ENCODE data around the gene TMC4. TPM values are rescaled to one million over a fixed set of nuclear protein-coding genes. Genes with fewer than 3 reads are reported as not detected.
"Not testable (repeated sequence)": the region's sequence is repeated elsewhere in the genome, so short reads cannot be mapped to it uniquely, and the experiment has no call there.

Gene TMC4
- total RNA-seq, 1 donor, result not detected

GRCh38 chr19:54211235-54211634 is 38.3 kb upstream of the TMC4 start:
- DNase-seq (ENCODE audit: low read depth), result no peak
- H3K4me3 ChIP-seq (ENCODE audit: low read depth, low read length), result peak overlapping the region; percentile 23
- TF ChIP-seq, protein P1, sequence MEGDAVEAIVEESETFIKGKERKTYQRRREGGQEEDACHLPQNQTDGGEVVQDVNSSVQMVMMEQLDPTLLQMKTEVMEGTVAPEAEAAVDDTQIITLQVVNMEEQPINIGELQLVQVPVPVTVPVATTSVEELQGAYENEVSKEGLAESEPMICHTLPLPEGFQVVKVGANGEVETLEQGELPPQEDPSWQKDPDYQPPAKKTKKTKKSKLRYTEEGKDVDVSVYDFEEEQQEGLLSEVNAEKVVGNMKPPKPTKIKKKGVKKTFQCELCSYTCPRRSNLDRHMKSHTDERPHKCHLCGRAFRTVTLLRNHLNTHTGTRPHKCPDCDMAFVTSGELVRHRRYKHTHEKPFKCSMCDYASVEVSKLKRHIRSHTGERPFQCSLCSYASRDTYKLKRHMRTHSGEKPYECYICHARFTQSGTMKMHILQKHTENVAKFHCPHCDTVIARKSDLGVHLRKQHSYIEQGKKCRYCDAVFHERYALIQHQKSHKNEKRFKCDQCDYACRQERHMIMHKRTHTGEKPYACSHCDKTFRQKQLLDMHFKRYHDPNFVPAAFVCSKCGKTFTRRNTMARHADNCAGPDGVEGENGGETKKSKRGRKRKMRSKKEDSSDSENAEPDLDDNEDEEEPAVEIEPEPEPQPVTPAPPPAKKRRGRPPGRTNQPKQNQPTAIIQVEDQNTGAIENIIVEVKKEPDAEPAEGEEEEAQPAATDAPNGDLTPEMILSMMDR (IDR thresholded peaks at IDR 0.05; ENCODE audit: insufficient read depth, low read depth, low read length), result no peak

DNA sequence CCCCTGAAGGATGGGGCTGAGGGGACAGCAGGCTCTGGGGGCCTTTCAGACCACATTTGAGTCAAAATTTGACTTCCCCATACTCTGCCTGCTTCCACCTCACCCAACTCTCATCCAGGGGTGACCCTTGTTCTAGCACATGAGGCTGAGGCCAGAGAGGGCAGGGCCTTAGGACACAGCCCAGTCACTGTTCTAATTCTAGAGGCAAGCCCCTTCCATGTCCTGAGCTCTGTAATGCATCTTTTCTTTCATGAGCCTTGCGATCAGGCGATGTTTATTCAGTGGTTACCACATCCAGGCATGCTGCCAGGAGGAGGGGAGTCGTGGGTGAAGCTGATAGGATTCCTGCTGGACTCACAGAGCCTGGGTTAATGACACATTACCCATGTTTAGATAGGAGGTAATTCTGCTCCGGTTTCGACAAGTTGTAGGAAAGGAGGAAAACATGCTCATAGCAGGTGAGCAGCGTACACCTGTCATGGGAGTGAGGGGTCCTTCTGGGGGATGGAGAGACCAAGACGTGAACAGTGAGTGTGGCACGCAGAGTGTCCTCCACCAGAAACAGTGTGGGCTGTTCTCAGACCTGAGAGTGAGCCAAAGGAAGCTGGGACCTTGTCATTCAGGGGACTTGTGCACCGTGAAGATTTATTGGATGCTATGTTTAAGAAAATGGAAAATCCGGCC is 37.0 kb upstream of the TMC4 start:
- peak; percentile 99 for DNase-seq (ENCODE audit: low read depth)
- TF ChIP-seq, protein P1 (IDR thresholded peaks at IDR 0.05; ENCODE audit: insufficient read depth, low read depth, low read length), result no peak
- H3K4me3 ChIP-seq (ENCODE audit: low read depth, low read length), result peak overlapping the region; percentile 34

DNA sequence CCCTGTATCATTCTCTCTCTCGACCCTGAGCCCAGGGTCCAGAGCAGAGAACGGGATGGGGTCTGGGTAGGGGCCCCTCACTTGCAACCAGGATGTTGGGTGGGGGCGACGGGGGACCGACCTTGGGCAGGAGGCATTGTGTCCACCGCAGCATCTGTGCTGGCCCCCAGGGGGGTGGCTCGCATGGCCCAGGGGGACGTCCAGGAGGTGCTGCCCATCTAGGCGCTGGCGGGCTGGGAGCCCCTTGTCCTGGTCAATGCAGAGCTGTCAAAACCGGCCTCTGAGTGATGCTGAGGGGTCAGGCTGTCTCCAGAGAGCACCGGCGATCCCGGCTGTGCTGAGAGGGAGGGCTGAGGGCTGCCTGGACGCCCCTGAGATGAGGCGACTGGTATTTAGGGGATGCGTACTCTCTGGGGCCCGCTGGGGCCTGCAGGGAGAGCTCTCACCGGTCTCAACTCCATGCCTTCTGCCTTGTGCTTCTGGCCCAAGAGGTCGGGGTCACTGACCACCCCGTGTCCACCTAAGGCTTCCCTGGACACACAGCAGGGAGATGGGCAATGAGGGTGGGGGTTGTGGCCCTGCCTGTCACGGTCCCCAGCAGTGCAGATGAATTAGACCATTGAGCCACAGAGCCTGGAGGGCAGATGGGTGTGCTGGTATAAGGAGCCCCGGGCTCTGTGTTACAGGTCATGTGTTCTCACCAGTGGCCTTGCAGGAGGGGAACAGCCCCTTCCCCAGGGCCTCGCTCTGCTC is 36.3 kb upstream of the TMC4 start:
- DNase-seq (ENCODE audit: low read depth), result no peak
- TF ChIP-seq, protein P1 (IDR thresholded peaks at IDR 0.05; ENCODE audit: insufficient read depth, low read depth, low read length), result no peak
- H3K4me3 ChIP-seq (ENCODE audit: low read depth, low read length), result peak overlapping the region; percentile 3

- no peak for DNase-seq (ENCODE audit: low read depth)
- TF ChIP-seq, protein P1 (IDR thresholded peaks at IDR 0.05; ENCODE audit: insufficient read depth, low read depth, low read length), result no peak
- H3K4me3 ChIP-seq (ENCODE audit: low read depth, low read length), result peak overlapping the region; percentile 16
Measured at GRCh38 chr19:54208784-54209057, 35.8 kb upstream of the TMC4 start.

DNA sequence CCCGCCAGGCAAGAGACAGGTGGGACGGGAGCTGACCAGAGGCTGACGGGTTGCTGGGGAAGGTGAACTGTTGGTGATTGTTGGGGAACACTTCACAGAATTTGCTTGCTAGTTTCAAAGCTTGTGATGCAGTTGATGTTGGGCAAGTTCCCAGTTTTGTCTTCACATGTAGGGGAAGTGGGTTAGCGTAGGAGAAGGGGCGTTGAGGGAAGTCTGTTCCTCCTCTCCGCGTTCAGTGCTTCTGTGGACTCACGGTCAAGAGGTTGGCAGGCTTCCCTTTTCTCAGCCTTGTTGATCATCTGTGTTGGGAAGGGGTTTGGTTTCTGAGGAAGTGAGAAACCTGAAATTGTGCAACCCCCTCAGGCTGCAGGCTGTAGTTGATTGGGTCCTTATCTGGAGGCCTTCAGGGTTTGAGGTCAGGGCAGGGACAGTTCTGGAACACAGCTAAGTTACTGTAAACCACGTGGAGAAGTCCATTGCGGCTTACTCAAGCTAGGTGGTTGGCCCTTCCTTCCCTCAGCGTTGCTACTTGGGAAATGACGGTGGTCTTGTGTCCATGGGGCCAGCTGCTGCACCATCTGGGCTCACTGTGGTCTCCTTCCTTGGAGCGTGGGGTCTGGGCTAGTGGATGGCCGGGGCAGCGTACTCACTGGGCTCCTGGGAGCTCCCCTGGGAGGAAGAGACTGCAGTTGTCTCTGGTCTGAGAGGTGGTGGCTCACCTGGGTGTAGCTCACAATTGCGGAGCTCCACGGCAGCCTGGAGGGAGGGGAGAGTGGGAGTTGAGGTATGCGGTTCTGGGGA is 35.2 kb upstream of the TMC4 start:
- TF ChIP-seq, protein P1 (IDR thresholded peaks at IDR 0.05; ENCODE audit: insufficient read depth, low read depth, low read length), result no peak
- DNase-seq (ENCODE audit: low read depth), result peak; percentile 100
- H3K4me3 ChIP-seq (ENCODE audit: low read depth, low read length), result peak overlapping the region; percentile 16

DNA sequence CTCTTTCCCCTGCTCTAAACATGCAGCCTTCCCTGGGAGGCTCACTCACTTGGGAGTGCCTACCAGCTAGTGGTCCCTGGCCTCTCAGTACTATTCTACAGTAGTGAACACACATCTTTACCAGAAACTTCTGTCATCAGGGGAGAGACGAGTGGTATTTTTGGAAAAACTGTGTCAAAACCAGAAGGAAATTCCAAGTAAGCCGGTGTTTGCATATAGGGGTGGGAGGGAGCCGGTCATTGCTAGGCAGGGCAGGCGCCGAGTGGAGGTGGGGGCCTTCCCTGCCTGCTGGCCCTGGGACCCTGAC is 34.7 kb upstream of the TMC4 start:
- TF ChIP-seq, protein P1 (IDR thresholded peaks at IDR 0.05; ENCODE audit: insufficient read depth, low read depth, low read length), result no peak
- no peak overlapping the region for H3K4me3 ChIP-seq (ENCODE audit: low read depth, low read length)
- DNase-seq (ENCODE audit: low read depth), result no peak

- DNase-seq (ENCODE audit: low read depth); H3K4me3 ChIP-seq (ENCODE audit: low read depth, low read length): not testable (repeated sequence)
Measured at GRCh38 chr19:54207193-54207592, 34.2 kb upstream of the TMC4 start.
